ENCODE results near the gene NPHP1.
"Not testable (repeated sequence)": the region's sequence is repeated elsewhere in the genome, so short reads cannot be mapped to it uniquely, and the experiment has no call there.

The NPHP1 gene
- long read RNA-seq, donor 1, partial matches to known transcripts: 0 of 2 reads
- long read RNA-seq, donor 1, other reads (novel, unspliced or antisense): 0 of 2 reads
- long read RNA-seq, donor 2: 0 reads
- long read RNA-seq, donor 3: 0 reads
- long read RNA-seq, donor 4, partial matches to known transcripts: 0 of 3 reads
- long read RNA-seq, donor 4, other reads (novel, unspliced or antisense): 0 of 3 reads
- long read RNA-seq, donor 5, partial matches to known transcripts: 0 of 14 reads
- long read RNA-seq, donor 5, other reads (novel, unspliced or antisense): 7 of 14 reads
- long read RNA-seq, donor 6, partial matches to known transcripts: 0 of 3 reads
- long read RNA-seq, donor 6, other reads (novel, unspliced or antisense): 0 of 3 reads
- long read RNA-seq, donor 7, partial matches to known transcripts: 0 of 3 reads
- long read RNA-seq, donor 7, other reads (novel, unspliced or antisense): 0 of 3 reads
- long read RNA-seq, donor 8, partial matches to known transcripts: 0 of 3 reads
- long read RNA-seq, donor 8, other reads (novel, unspliced or antisense): 0 of 3 reads

GRCh38 chr2:110204408-110205385, at the start of gene NPHP1:
Gene NPHP1 (minus strand): TSS chr2:110205013. CDS start chr2:110204968, 45 bp downstream.
- DNase-seq: peak; percentile 85

GRCh38 chr2:110248081-110248795, 43.4 kb upstream of the NPHP1 start:
- not testable (repeated sequence) for DNase-seq

- DNase-seq: not testable (repeated sequence)
Observed at GRCh38 chr2:110245488-110246435, 40.9 kb upstream of the NPHP1 start.

- DNase-seq: not testable (repeated sequence)
Observed at GRCh38 chr2:110243283-110243682, 38.5 kb upstream of the NPHP1 start.

- DNase-seq: not testable (repeated sequence)
Observed at GRCh38 chr2:110234514-110234913, 29.7 kb upstream of the NPHP1 start.

GRCh38 chr2:110229886-110230285, 25.1 kb upstream of the NPHP1 start:
- not testable (repeated sequence) for DNase-seq

GRCh38 chr2:110222626-110223025, 17.8 kb upstream of the NPHP1 start:
- not testable (repeated sequence) for DNase-seq

- no peak for DNase-seq
Observed at GRCh38 chr2:110221938-110222337, 17.1 kb upstream of the NPHP1 start.

GRCh38 chr2:110220190-110220564, 15.4 kb upstream of the NPHP1 start:
- DNase-seq: no peak

- no peak for DNase-seq
Observed at GRCh38 chr2:110219496-110220189, 14.8 kb upstream of the NPHP1 start.

- not testable (repeated sequence) for DNase-seq
Observed at GRCh38 chr2:110218889-110219288, 14.1 kb upstream of the NPHP1 start.

GRCh38 chr2:110216803-110217202, 12.0 kb upstream of the NPHP1 start:
- no peak for DNase-seq

GRCh38 chr2:110216199-110216598, 11.4 kb upstream of the NPHP1 start:
- DNase-seq: no peak

- no peak for DNase-seq
Observed at GRCh38 chr2:110215566-110216158, 10.8 kb upstream of the NPHP1 start.

GRCh38 chr2:110215091-110215490, 10.3 kb upstream of the NPHP1 start:
- no peak for DNase-seq

GRCh38 chr2:110213522-110213921, 8.7 kb upstream of the NPHP1 start:
- not testable (repeated sequence) for DNase-seq

GRCh38 chr2:110211938-110212858, 7.4 kb upstream of the NPHP1 start, which contains the start of gene MTLN:
Gene MTLN (minus strand): TSS chr2:110212547. CDS start chr2:110212525, 22 bp downstream.
- peak; percentile 97 for DNase-seq

Data from right kidney (tissue), 9 donors.